HepG2 (cell line): ENCODE data around the gene NEURL1. TPM values are rescaled to one million over a fixed set of nuclear protein-coding genes. Genes with fewer than 3 reads are reported as not detected.

Experiments
- ATF5 ChIP-seq: sonication (generic); formaldehyde crosslinking; IDR thresholded peaks from 2 replicates; pipeline ENCODE4 v1.4.0; 2020; ENCODE audit warnings: mild to moderate bottlenecking, low read depth, missing genetic modification reagents
- DPF2 ChIP-seq: sonication (generic); formaldehyde crosslinking; IDR thresholded peaks from 2 replicates; pipeline ENCODE4 v1.4.0; 2020; ENCODE audit warnings: mild to moderate bottlenecking, low read depth, missing genetic modification reagents, borderline replicate concordance
- ELF1 ChIP-seq: sonication (generic); formaldehyde crosslinking; IDR thresholded peaks from 2 replicates; pipeline ENCODE4 v1.4.0; 2020; ENCODE audit warnings: missing genetic modification reagents
- KDM4B ChIP-seq: sonication (generic); formaldehyde crosslinking; IDR thresholded peaks from 2 replicates; pipeline ENCODE4 v1.4.0; 2020; ENCODE audit warnings: missing genetic modification reagents
- KLF12 ChIP-seq: sonication (generic); formaldehyde crosslinking; IDR thresholded peaks from 2 replicates; pipeline ENCODE4 v1.4.0; 2020; ENCODE audit warnings: missing genetic modification reagents, borderline replicate concordance
- MAX ChIP-seq: IDR thresholded peaks from 2 replicates; pipeline ENCODE4 v1.6.1; 2012; ENCODE audit warnings: inconsistent platforms
- MED1 ChIP-seq: sonication (generic); formaldehyde crosslinking; IDR thresholded peaks from 2 replicates; pipeline ENCODE4 v1.4.0; 2020; ENCODE audit warnings: missing genetic modification reagents
- PLRG1 ChIP-seq: fragments of 450-650 bp; conservative IDR thresholded peaks from 2 replicates; pipeline ENCODE4 v1.6.1; 2016
- SRSF9 ChIP-seq: fragments of 200-400 bp; formaldehyde crosslinking; IDR thresholded peaks from 2 replicates; pipeline ENCODE4 v1.6.1; 2018; ENCODE audit warnings: borderline replicate concordance, mild to moderate bottlenecking, low read depth, low read length; ENCODE audit not compliant: insufficient read depth, poor library complexity, severe bottlenecking
- ZFP41 ChIP-seq: sonication (generic); formaldehyde crosslinking; IDR thresholded peaks from 2 replicates; pipeline ENCODE4 v1.4.0; 2020; ENCODE audit warnings: mild to moderate bottlenecking, missing genetic modification reagents, borderline replicate concordance
- ZNF207 ChIP-seq: fragments of 450-650 bp; IDR thresholded peaks from 2 replicates; pipeline ENCODE4 v1.6.1; 2016; ENCODE audit warnings: antibody characterized with exemption, borderline replicate concordance
- ZNF230 ChIP-seq: sonication (generic); formaldehyde crosslinking; IDR thresholded peaks from 2 replicates; pipeline ENCODE4 v1.4.0; 2020; ENCODE audit warnings: mild to moderate bottlenecking, missing genetic modification reagents
- ZNF550 ChIP-seq: sonication (generic); formaldehyde crosslinking; IDR thresholded peaks from 2 replicates; pipeline ENCODE4 v1.4.0; 2020; ENCODE audit warnings: mild to moderate bottlenecking, missing genetic modification reagents, borderline replicate concordance
- ZNF558 ChIP-seq: sonication (generic); formaldehyde crosslinking; IDR thresholded peaks from 2 replicates; pipeline ENCODE4 v1.9.0; 2022; ENCODE audit warnings: mild to moderate bottlenecking, missing genetic modification reagents, borderline replicate concordance
- ZNF564 ChIP-seq: sonication (generic); formaldehyde crosslinking; IDR thresholded peaks from 2 replicates; pipeline ENCODE4 v1.8.1; 2023; ENCODE audit warnings: mild to moderate bottlenecking, missing genetic modification reagents
- ZNF572 ChIP-seq: sonication (generic); formaldehyde crosslinking; IDR thresholded peaks from 2 replicates; pipeline ENCODE4 v1.5.1; 2020; ENCODE audit warnings: mild to moderate bottlenecking, missing genetic modification reagents
- ZNF598 ChIP-seq: sonication (generic); formaldehyde crosslinking; IDR thresholded peaks from 2 replicates; pipeline ENCODE4 v1.5.1; 2020; ENCODE audit warnings: mild to moderate bottlenecking, missing genetic modification reagents, borderline replicate concordance
- ZNF747 ChIP-seq: sonication (generic); formaldehyde crosslinking; IDR thresholded peaks from 2 replicates; pipeline ENCODE4 v1.8.1; 2023; ENCODE audit warnings: missing genetic modification reagents, mild to moderate bottlenecking, borderline replicate concordance
- polyA plus RNA-seq, 8 experiments: library from polyadenylated mRNA; depleted of rRNA in 3 of 8; stranded (reverse) in 7 of 8; unstranded in 1 of 8; fragments of >200 nt; fragmentation: Illumina TruSeq in 4 of 8; extraction: Trizol in 4 of 8; gene quantifications; 2 replicates each; pipeline versions ENCODE4 v1.2.1 to v1.2.3, GENCODE V29; 2011 to 2016; ENCODE audit warnings: low read depth in 4 of 8, missing spikeins in 1 of 8, mixed read lengths in 1 of 8; ENCODE audit not compliant: insufficient read depth in 1 of 8
- total RNA-seq, 5 experiments: library from RNA; depleted of rRNA; stranded (reverse); fragments of >200 nt; fragmentation: Illumina TruSeq; extraction: Trizol; gene quantifications; 2 replicates each; pipeline ENCODE4 v1.2.3, GENCODE V29; 2016; ENCODE audit warnings: low read depth in 1 of 5
- TF ChIP-seq, protein P1 (sequence below): sonication (generic); formaldehyde crosslinking; IDR thresholded peaks from 2 replicates; pipeline ENCODE4 v1.4.0; 2020; ENCODE audit warnings: missing genetic modification reagents
- TF ChIP-seq, protein P2 (sequence below): sonication (generic); formaldehyde crosslinking; IDR thresholded peaks from 2 replicates; pipeline ENCODE4 v1.9.0; 2021; ENCODE audit warnings: missing genetic modification reagents, mild to moderate bottlenecking, borderline replicate concordance
- TF ChIP-seq, protein P3 (sequence below): fragments of 450-650 bp; IDR thresholded peaks from 2 replicates; pipeline ENCODE4 v1.6.1; 2016

Gene NEURL1
- total and polyA plus RNA-seq, 2 of the 13 experiments (the other 11 are each of a cell fraction or from before 2014, with no cell fraction given): not detected

GRCh38 chr10:103578782-103579382 lies 85.4 kb downstream of the NEURL1 start (continued):
- TF ChIP-seq MAX (peak; percentile 56), ATF5 (no peak), ELF1 (no peak), DPF2 (peak; percentile 63; the same call in 1 of the 2 replicates), ZNF747 (peak; percentile 65; the same call in 1 of the 2 replicates), ZNF572 (CRISPR knock-in tag) (no peak), ZFP41 (CRISPR knock-in tag) (no peak), ZNF598 (CRISPR knock-in tag) (0 out of 2 replicates have a peak, but pooled peaks have one; percentile 45), SRSF9 (no peak), ZNF564 (CRISPR knock-in tag) (no peak), KDM4B (CRISPR knock-in tag) (0 out of 2 replicates have a peak, but pooled peaks have one; percentile 37), PLRG1 (no peak), ZNF550 (CRISPR knock-in tag) (no peak), ZNF558 (CRISPR knock-in tag) (no peak), MED1 (CRISPR knock-in tag) (peak; percentile 65), ZNF230 (CRISPR knock-in tag) (0 out of 2 replicates have a peak, but pooled peaks have one; percentile 63), KLF12 (CRISPR knock-in tag) (no peak), ZNF207 (no peak)
- TF ChIP-seq, protein P1, sequence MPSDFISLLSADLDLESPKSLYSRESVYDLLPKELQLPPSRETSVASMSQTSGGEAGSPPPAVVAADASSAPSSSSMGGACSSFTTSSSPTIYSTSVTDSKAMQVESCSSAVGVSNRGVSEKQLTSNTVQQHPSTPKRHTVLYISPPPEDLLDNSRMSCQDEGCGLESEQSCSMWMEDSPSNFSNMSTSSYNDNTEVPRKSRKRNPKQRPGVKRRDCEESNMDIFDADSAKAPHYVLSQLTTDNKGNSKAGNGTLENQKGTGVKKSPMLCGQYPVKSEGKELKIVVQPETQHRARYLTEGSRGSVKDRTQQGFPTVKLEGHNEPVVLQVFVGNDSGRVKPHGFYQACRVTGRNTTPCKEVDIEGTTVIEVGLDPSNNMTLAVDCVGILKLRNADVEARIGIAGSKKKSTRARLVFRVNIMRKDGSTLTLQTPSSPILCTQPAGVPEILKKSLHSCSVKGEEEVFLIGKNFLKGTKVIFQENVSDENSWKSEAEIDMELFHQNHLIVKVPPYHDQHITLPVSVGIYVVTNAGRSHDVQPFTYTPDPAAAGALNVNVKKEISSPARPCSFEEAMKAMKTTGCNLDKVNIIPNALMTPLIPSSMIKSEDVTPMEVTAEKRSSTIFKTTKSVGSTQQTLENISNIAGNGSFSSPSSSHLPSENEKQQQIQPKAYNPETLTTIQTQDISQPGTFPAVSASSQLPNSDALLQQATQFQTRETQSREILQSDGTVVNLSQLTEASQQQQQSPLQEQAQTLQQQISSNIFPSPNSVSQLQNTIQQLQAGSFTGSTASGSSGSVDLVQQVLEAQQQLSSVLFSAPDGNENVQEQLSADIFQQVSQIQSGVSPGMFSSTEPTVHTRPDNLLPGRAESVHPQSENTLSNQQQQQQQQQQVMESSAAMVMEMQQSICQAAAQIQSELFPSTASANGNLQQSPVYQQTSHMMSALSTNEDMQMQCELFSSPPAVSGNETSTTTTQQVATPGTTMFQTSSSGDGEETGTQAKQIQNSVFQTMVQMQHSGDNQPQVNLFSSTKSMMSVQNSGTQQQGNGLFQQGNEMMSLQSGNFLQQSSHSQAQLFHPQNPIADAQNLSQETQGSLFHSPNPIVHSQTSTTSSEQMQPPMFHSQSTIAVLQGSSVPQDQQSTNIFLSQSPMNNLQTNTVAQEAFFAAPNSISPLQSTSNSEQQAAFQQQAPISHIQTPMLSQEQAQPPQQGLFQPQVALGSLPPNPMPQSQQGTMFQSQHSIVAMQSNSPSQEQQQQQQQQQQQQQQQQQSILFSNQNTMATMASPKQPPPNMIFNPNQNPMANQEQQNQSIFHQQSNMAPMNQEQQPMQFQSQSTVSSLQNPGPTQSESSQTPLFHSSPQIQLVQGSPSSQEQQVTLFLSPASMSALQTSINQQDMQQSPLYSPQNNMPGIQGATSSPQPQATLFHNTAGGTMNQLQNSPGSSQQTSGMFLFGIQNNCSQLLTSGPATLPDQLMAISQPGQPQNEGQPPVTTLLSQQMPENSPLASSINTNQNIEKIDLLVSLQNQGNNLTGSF (CRISPR knock-in tag): no peak
- TF ChIP-seq, protein P2, sequence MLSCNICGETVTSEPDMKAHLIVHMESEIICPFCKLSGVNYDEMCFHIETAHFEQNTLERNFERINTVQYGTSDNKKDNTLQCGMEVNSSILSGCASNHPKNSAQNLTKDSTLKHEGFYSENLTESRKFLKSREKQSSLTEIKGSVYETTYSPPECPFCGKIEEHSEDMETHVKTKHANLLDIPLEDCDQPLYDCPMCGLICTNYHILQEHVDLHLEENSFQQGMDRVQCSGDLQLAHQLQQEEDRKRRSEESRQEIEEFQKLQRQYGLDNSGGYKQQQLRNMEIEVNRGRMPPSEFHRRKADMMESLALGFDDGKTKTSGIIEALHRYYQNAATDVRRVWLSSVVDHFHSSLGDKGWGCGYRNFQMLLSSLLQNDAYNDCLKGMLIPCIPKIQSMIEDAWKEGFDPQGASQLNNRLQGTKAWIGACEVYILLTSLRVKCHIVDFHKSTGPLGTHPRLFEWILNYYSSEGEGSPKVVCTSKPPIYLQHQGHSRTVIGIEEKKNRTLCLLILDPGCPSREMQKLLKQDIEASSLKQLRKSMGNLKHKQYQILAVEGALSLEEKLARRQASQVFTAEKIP (CRISPR knock-in tag): no peak
- TF ChIP-seq, protein P3, sequence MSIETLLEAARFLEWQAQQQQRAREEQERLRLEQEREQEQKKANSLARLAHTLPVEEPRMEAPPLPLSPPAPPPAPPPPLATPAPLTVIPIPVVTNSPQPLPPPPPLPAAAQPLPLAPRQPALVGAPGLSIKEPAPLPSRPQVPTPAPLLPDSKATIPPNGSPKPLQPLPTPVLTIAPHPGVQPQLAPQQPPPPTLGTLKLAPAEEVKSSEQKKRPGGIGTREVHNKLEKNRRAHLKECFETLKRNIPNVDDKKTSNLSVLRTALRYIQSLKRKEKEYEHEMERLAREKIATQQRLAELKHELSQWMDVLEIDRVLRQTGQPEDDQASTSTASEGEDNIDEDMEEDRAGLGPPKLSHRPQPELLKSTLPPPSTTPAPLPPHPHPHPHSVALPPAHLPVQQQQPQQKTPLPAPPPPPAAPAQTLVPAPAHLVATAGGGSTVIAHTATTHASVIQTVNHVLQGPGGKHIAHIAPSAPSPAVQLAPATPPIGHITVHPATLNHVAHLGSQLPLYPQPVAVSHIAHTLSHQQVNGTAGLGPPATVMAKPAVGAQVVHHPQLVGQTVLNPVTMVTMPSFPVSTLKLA: no peak
